HG03565 (cell line): ENCODE data around the gene GON7.
"Not testable (repeated sequence)": the region's sequence is repeated elsewhere in the genome, so short reads cannot be mapped to it uniquely, and the experiment has no call there.

Source experiments
- ATAC-seq: cut with Tn5 transposase; IDR thresholded peaks from one replicate; pipeline ENCODE4 v1.9.1; 2021; ENCODE audit warnings: mild to moderate bottlenecking, moderate library complexity; ENCODE audit not compliant: unreplicated experiment

Gene GON7

GRCh38 chr14:93159625-93160352 is 47.1 kb downstream of the GON7 start:
- ATAC-seq, result not testable (repeated sequence)

DNA sequence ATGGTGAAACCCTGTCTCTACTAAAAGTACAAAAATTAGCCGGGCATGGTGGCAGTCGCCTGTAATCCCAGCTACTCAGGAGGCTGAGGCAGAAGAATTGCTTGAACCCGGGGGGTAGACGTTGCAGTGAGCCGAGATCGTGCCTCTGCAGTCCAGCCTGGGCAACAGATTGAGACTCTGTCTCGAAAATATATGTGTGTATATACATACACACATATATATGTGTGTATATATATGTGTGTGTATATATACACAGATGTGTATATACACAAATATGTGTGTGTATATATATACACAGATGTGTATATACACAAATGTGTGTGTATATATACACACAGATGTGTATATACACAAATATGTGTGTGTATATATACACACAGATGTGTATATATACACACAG is 48.5 kb downstream of the GON7 start:
- ATAC-seq, result not testable (repeated sequence)

DNA sequence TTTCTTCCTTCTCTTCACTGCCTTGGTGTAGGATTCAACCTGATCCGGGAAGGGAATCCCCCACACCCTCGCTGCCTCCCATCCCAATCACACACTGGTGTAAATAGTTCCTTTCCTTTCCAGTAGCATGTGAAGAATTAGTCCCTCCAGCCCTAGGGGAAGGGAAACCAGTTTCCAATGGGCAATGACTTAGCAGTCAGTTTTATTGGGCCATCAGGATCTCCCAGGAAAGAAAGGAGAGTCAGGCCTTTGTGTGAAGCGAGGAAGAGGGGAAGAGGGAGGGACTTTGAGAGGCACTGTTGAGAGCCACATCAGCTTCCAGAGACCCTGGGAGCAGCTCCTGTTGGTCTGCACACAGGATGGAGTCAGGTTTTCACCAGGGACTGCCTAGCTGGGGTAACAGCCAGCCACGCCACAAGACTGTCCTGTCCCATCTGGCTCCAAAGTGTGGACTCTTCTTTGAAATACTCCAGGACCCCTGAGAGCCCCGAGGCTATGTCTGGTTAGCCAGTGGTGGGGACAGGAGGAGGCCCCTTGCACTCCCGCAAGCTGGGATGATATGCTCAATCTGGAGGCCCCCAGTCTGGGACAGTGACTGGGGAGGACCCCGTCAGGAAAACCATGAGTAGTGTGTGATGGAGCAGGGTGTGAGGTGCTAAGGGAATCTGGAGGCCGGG is 50.0 kb downstream of the GON7 start:
- ATAC-seq, result no peak

DNA sequence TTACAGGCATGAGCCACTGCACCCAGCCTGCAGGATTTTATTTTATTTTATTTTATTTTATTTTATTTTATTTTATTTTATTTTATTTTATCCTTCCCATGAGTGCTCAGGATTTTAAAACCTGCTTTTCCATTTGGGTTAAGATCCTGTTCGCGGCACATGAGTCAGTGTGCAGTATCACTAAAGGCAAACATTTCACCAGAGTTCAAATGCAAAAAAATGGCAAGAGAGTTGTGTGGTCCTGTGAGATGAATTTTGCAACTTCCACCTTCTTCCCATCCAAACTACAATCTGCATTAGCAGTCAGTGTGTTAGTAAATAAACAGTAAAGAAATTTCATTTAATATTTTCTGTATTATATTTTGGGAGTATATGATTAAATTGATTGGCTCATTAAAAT is 51.2 kb downstream of the GON7 start:
- ATAC-seq, result no peak

- no peak for ATAC-seq
Measured at GRCh38 chr14:93153121-93153520, 53.7 kb downstream of the GON7 start.
